Measurements from ENCODE around the gene FBLN2. TPM values are rescaled to one million over a fixed set of nuclear protein-coding genes. Genes with fewer than 3 reads are reported as not detected.

Gene FBLN2
- total and polyA plus RNA-seq, 4 donors, result 1.3 to 9.1 (median 4.3) TPM

GRCh38 chr3:13686367-13687160, 137.6 kb downstream of the FBLN2 start:
- TF ChIP-seq ATF3 (IDR thresholded peaks at IDR 0.05) (no peak), EGR1 (IDR thresholded peaks at IDR 0.05; ENCODE audit: low read depth in 2 of 2) (no peak), CTCF (IDR thresholded peaks at IDR 0.05; ENCODE audit: low read depth, low read length, missing input control) (no peak), HNF4G (IDR thresholded peaks at IDR 0.05) (no peak), GABPA (IDR thresholded peaks at IDR 0.05 in 1 of 2, conservative IDR thresholded peaks at IDR 0.05 in 1 of 2) (no peak), NR2F2 (IDR thresholded peaks at IDR 0.05) (no peak), FOXA1 (IDR thresholded peaks at IDR 0.05) (no peak), FOXA2 (IDR thresholded peaks at IDR 0.05) (no peak), SP1 (IDR thresholded peaks at IDR 0.05) (no peak), HNF4A (conservative IDR thresholded peaks at IDR 0.05) (no peak), TAF1 (conservative IDR thresholded peaks at IDR 0.05) (no peak), JUND (IDR thresholded peaks at IDR 0.05) (no peak), YY1 (IDR thresholded peaks at IDR 0.05) (no peak), ZBTB33 (IDR thresholded peaks at IDR 0.05) (no peak), RAD21 (IDR thresholded peaks at IDR 0.05) (no peak)
- TF ChIP-seq, protein P1, sequence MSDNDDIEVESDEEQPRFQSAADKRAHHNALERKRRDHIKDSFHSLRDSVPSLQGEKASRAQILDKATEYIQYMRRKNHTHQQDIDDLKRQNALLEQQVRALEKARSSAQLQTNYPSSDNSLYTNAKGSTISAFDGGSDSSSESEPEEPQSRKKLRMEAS (IDR thresholded peaks at IDR 0.05), result no peak

GRCh38 chr3:13687517-13687943, 138.6 kb downstream of the FBLN2 start:
- Histone ChIP-seq H3K27ac (ENCODE audit: low read depth in 1 of 2, low read length in 2 of 2) (no peak overlapping the region), H3K27me3 (ENCODE audit: control insufficient read depth in 4 of 4, insufficient read depth in 4 of 4, low read length in 3 of 4) (peaks cover 0 to 7% (median 0%) of the 10 kb centered on the region in 4 donors), H3K9ac (ENCODE audit: low read depth in 1 of 2, low read length in 2 of 2) (no peak overlapping the region), H3K4me3 (ENCODE audit: low read depth in 1 of 3, low read length in 3 of 3) (no peak overlapping the region), H3K9me3 (ENCODE audit: control insufficient read depth in 4 of 4, low read length in 3 of 4) (no peaks in the 10 kb centered on the region), H3K4me1 (ENCODE audit: control insufficient read depth in 4 of 4, insufficient read depth in 4 of 4, low read length in 3 of 4) (no peaks in the 10 kb centered on the region), H3K36me3 (ENCODE audit: control insufficient read depth in 4 of 4, insufficient read depth in 3 of 4, low read depth in 1 of 4, low read length in 3 of 4) (no peaks in the 10 kb centered on the region)
- TF ChIP-seq HNF4G (IDR thresholded peaks at IDR 0.05) (no peak), SP1 (IDR thresholded peaks at IDR 0.05) (no peak)
- WGBS, result 42% methylated on average over 5 of the region's 5 CpGs
- DNase-seq (ENCODE audit: low spot score), result no peak

More at GRCh38 chr3:13686367-13687160, 137.6 kb downstream of the FBLN2 start:
- peaks cover 0 to 7% (median 0%) of the 10 kb centered on the region in 4 donors for H3K27me3 ChIP-seq (ENCODE audit: control insufficient read depth in 4 of 4, insufficient read depth in 4 of 4, low read length in 3 of 4)
- H3K4me1 ChIP-seq (ENCODE audit: control insufficient read depth in 4 of 4, insufficient read depth in 4 of 4, low read length in 3 of 4), result no peaks in the 10 kb centered on the region
- no peaks in the 10 kb centered on the region for H3K36me3 ChIP-seq (ENCODE audit: control insufficient read depth in 4 of 4, insufficient read depth in 3 of 4, low read depth in 1 of 4, low read length in 3 of 4)
- DNase-seq (ENCODE audit: low spot score), result no peak
- no peak overlapping the region for H3K4me3 ChIP-seq (ENCODE audit: low read depth in 1 of 3, low read length in 3 of 3)
- 71% methylated on average over 10 of the region's 10 CpGs for WGBS
- no peak overlapping the region for H3K9ac ChIP-seq (ENCODE audit: low read depth in 1 of 2, low read length in 2 of 2)
- H3K27ac ChIP-seq (ENCODE audit: low read depth in 1 of 2, low read length in 2 of 2), result no peak overlapping the region
- H3K9me3 ChIP-seq (ENCODE audit: control insufficient read depth in 4 of 4, low read length in 3 of 4), result no peaks in the 10 kb centered on the region

Other genes starting within 250 kb of the FBLN2 start
- 10 to 100 TPM; 35.8 to 38.6 TPM for gene NUP210, start 128.8 kb upstream of the FBLN2 start, total RNA-seq
- 1 to 10 TPM; 9.9 to 10.0 TPM for gene NUP210, start 128.8 kb upstream of the FBLN2 start, polyA plus RNA-seq
- 1 to 10 TPM; 3.8 to 9.0 TPM for gene HDAC11, start 68.8 kb upstream of the FBLN2 start, total RNA-seq
- gene HDAC11, start 68.8 kb upstream of the FBLN2 start, polyA plus RNA-seq, result 1 to 10 TPM; 2.5 TPM